Iris pigment epithelial cell (primary cell): ENCODE data around the gene CELSR2.
"Not testable (repeated sequence)": the region's sequence is repeated elsewhere in the genome, so short reads cannot be mapped to it uniquely, and the experiment has no call there.

Experiments
- DNase-seq: peaks from one replicate; pipeline ENCODE4 v3.0.0-alpha.2; 2011; ENCODE audit warnings: low read depth

The CELSR2 gene, protein sequence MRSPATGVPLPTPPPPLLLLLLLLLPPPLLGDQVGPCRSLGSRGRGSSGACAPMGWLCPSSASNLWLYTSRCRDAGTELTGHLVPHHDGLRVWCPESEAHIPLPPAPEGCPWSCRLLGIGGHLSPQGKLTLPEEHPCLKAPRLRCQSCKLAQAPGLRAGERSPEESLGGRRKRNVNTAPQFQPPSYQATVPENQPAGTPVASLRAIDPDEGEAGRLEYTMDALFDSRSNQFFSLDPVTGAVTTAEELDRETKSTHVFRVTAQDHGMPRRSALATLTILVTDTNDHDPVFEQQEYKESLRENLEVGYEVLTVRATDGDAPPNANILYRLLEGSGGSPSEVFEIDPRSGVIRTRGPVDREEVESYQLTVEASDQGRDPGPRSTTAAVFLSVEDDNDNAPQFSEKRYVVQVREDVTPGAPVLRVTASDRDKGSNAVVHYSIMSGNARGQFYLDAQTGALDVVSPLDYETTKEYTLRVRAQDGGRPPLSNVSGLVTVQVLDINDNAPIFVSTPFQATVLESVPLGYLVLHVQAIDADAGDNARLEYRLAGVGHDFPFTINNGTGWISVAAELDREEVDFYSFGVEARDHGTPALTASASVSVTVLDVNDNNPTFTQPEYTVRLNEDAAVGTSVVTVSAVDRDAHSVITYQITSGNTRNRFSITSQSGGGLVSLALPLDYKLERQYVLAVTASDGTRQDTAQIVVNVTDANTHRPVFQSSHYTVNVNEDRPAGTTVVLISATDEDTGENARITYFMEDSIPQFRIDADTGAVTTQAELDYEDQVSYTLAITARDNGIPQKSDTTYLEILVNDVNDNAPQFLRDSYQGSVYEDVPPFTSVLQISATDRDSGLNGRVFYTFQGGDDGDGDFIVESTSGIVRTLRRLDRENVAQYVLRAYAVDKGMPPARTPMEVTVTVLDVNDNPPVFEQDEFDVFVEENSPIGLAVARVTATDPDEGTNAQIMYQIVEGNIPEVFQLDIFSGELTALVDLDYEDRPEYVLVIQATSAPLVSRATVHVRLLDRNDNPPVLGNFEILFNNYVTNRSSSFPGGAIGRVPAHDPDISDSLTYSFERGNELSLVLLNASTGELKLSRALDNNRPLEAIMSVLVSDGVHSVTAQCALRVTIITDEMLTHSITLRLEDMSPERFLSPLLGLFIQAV (N-terminal part only)

DNA sequence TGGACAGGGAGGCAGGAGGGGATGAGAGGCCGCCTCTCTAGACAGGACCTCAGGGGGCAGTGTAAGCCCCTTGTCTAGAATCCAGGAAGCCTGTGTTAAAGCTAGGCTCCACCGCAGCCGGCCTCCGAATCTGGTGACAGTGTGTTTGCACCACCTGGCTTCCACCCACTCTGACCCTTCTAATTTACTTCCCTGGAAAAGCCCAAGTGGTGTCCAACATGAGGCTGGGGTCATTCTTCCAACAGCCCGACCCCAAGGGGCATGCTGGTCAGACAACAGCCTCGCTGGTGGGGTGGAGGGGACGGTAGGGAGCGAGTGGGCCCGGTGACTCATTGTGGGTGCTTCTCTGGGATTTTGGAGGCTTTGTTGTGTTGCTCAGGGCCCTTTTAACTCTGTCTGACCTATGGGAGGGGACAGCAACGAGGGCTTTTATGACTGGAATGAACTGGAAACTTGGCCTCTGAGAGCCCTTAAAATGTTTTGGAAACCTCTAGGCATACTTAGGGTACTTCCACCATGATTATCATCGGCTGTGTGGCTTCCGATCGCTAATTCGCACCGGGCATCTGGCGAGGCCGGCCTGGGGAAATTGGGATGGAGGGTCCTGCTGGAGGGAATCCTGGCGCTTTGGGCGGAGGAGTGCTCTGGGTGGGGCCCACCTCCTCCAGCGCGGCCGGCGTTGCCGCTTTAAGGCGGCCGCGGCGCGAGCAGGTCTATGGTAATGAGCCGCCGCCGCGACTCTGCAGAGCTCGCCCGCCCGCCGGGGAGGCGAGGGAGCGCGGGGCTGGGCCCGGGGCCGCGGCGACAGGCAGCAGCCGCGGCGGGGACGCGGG is at the start of gene CELSR2:
Gene CELSR2 (plus strand): TSS at position 743 of the 833 bp plus-strand sequence. CDS start 541 bp downstream, outside the sequence.
- peak; percentile 58 for DNase-seq

DNA sequence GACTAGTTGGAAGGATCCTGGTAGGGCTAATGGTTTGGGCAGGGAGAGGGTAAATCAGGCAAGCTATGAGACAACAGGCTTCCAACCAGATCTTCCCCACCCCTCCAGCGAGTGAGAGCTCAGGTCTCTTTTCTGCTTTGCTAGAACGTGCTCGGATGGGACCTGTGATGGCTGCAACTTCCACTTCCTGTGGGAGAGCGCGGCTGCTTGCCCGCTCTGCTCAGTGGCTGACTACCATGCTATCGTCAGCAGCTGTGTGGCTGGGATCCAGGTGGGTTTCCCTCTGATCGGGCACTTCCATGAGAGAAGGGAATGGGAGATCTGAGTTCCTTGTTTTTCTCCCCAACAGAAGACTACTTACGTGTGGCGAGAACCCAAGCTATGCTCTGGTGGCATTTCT is 49.6 kb upstream of the CELSR2 start:
- DNase-seq, result no peak

DNA sequence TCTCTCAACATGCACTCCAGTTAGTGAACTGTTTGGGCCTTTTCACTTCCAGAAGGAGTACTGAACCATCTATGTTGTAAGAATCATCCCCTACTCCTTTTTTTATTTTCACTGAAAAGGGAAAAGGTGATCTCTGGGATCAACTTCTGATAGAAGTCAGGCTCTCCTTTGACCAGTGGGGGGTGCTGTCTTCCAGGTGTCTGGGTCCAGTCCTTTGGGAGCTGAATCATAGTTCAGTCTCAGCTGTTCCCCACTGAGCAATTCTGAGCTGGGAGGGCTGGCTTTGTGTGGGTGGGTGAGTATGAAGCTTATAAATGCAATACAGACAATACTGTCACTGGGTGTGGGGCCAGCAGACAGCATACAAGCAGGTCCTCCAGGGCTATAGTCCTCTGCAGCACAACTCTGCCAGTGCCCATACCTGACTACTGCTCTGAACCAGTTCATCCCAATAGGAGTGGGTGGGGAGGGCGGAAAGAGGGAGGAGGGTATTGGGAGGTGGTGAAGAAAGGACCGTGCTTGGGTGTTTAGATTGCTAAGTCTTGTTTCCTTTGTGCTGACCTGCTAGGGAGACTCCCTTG is 48.1 kb upstream of the CELSR2 start:
- peak; percentile 91 for DNase-seq

DNA sequence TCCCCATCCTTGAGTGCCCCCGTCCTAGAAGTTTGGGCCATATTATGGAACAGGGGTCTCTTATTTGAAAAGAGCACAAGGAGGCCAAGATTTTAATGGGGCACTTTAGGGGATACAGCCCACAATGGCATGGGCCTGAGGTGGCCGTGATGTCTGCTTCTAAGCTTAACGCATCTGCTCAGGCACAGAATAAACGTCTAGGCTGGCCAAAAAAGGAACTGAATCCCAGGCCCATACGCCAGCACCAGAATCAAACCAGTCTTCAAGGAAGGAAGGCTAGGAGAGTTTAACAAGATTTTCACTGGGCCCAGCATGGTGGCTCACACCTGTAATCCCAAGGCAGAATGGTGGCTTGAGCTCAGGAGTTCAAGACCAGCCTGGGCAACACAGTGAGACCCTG is 44.9 kb upstream of the CELSR2 start:
- no peak for DNase-seq

DNA sequence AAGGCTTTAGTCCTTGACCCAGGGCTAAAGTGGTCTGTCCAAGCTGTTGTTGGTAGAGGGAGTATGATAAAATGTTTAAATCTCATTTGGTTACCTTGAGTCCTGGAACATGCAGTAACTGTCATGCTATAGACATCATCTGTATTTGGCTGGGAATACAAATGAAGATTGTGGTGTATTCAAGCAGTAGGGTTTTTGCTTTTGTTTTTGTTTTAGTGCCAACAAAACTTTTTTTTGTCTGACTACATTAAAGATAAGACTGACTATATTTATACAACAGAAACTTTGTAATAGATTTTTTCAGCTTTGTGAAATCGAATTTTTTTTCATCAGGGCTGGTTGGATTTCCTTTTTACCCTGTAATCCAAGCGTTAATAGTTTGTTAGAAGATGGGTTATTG is 43.0 kb upstream of the CELSR2 start:
- no peak for DNase-seq

DNA sequence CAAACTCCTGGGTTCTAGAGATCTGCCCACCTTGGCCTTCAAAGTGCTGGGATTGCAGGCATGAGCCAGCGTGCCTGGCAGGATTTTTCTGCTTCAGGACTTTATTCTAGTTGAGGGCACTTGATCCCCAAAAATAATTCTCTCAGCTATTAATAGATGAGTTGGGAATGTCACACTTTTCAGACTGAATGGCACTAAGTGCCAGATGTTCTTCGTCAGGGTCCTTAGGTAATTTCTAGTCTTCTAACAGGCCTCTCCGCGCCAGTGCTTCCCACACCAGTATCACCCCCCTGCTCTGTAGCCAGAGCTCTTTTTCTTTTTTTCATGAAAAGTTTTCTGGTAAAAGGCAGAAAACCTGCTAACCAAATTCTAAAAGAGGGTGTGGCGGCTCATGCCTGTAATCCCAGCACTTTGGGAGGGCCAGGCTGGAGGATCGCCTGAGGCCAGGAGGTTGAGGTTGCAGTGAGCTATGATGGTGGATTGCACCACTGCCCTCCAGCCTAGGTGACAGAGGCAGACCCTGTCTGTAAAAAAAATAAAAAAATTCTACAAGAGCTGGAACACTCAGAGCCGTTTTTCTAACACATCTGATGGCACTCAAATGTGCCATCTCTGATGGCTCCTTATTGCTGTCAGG is 41.8 kb upstream of the CELSR2 start:
- no peak for DNase-seq

DNA sequence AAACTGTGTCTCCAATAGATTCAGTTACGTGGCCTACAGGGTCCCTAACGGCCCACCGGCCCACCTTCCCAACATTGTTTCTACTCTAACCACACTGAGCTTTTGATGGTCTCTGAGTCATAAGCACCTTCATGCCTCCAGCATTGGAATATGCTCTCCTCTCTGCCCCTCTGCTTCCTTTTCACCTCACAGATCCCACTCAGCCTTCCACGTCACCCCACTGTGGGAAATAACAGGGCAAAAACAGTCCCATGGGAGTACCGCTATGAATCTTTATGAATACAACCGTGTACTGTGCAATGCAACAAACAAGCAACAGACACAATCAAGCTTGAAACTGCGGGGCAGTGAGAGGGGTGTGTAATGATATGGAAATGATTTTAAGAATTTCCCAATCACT is 40.9 kb upstream of the CELSR2 start:
- no peak for DNase-seq

DNA sequence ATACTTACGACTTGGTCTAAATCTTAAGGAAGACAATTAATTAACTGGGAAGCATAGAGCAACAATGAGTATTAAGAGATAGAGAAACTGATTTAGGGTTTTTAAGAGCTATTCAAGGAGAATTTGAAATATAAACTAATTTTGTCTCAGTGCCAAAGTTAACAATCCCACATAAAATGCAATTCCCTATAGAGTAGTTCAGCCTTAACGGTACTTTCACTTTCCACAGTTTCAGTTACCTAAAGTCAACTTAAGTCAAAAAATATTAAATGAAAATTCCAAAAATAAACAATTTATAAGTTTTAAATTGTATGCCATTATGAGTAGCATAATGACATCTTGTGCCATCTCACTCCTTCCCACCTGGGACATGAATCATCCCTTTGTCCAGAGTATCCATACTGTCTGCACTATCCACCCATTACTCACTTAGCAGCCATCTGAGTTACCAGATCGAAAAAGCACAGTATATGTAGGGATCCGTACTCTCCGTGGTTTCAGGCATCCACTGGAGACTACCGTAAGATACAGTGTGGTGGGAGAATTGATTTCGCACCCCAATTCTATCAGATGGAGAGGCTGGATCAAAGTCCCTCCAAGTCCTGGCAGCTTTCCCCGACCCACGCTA is 40.4 kb upstream of the CELSR2 start:
- no peak for DNase-seq

DNA sequence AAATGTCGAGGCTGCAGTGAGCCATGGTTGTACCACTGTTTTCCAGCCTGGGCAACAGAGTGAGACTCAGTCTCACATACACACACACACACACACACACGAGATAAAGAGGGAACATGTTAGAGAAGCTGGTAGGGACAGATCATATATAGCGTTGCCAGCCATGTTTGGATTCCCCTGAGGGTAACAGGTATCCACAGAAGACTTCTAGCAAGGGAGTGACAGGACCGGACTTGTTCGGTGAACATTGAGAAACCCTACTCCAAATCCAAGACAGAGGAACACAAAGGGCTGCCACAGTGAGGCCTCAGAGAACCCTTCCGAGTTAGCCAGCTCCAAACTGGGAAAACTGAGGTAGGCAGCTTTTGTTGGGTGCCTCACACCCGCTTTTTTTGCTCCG is 39.3 kb upstream of the CELSR2 start:
- DNase-seq, result no peak

DNA sequence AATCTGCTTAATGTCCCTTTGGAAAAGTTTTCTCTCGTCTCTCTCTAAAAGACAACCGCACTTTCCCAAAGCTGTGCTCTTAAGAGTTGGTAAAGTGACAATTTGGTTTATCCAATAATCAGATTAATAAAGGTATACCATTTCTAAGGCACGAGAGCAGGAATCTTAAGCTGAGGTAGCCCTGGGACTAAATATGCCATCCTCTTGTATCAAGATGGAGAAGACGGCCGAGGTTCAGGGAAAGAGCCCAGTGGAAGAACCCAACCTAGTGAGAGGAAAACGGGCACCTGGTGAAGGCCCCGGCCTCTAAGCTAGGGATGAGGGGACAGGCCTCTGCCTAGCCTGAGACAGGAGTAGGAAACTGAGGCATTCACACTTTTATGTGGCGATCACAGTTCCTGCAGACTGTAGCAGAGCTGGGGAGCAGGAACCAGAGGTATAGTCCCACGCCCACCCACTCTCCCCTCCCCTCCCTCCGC is 36.0 kb upstream of the CELSR2 start:
- no peak for DNase-seq

DNA sequence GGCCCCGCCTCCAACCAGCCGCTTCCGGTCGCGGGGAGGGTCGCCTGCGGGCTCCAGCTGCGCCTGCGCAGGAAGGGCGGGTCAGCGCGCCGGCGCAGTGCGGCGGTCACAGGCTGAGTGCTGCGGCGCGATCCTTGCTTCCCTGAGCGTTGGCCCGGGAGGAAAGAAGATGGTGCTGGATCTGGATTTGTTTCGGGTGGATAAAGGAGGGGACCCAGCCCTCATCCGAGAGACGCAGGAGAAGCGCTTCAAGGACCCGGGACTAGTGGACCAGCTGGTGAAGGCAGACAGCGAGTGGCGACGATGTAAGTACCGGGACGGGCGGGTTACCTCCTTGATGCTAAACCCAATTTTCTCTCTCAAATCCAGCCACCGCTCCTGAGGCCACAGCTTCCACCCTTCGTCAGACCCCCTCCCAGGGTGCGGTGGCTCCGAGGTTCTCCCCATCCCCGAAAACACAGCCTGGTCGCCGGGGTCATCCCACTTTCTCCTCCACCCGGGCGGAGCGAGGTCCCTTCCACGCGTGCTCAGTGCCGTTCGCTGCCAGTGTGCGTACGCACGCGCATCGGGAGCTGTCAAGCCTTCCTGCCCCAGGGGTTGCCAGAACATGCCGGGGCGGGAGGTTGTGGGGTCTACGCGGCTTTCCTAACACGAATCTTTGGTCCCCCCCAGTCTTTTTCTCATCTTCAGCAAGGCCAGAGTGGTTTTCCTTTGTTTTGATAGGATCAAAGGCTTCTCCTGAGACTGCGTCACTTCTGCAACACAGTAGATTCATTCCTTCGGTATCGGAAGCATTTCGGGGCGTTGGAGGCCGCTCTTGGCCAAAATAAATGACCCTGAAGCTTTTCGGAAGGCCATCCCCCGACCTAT is 35.3 kb upstream of the CELSR2 start, which contains the start of gene SARS1:
Gene SARS1 (plus strand): TSS at position 95 of the 870 bp plus-strand sequence. CDS start 75 bp downstream, at position 170.
- peak; percentile 79 for DNase-seq

DNA sequence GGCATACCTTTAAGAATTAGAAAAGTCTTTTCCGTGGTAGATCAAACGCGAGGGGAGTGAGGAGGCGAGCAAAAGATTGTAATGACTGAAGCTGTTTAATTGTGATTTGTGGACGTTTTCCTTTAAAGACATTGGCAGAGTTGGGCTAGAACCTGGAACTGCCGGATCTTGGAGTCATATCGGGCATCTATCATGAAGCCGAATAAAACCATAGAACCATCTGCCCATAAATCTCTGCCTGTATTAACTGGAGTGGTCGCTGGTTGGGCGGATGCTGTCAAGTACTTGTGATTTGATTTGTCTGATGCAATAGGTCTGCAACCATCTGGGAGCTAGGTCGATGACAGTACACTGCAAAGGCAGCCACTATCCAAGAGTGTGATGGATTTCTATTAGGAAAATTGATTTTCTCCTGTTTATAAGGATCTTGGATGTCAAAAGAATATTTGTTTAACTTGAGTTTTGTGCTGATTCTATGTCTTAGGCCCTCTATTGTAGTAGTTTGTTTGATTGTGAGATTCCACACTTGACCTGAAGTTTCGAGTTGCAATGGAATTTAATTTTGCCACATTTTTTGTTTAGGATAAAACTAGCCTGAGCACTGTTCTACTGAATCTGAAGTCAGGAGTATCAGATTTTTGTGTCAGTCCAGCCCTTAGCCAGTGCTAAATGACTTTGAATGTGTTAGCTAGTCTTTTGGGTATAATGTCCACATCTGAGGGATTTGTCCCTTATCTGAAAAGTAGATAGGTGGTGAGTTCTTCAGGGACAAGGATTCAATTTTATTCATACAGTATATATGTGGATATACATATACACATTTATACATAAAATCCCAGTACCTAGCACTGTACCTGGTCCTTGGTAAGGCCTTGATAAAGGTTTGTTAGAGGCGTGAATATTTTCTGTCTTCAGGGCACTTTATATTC is 34.4 kb upstream of the CELSR2 start:
- peak; percentile 91 for DNase-seq

DNA sequence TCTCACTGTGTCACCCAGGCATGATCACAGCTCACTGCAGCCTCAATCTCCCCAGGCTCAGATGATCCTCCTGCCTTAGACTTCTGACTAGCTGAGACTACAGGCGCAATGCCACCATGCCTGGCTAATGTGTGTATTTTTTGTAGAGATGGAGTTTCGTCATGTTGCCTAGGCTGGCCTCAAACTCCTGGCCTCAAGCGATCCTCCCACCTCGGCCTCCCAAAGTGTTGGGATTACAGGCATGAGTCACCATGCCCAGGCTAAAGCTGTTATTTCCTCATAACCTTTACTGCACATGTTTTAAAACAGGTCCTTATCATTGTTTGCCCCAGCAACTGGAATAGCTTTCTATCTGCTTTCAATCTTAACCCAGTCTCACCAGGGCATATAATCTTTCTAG is 32.7 kb upstream of the CELSR2 start:
- DNase-seq, result peak; percentile 10

DNA sequence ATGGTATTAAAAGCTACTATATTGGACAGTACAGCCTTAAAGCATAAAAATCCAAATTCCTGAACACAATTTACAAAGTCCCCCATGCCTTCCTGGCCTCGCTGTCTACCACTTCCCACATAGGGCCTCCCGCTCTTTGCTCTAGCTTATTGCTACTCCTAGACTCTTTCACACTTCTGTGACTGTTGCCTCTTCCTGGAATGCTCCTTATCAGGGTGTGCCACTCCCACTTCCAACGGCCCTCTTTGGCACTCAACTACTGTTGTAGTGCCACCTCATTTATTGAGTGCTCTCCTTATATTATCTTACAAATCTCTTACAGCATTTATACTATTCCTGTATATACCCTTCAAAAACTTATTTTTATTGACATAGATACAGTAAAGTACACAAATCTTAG is 30.8 kb upstream of the CELSR2 start:
- no peak for DNase-seq

DNA sequence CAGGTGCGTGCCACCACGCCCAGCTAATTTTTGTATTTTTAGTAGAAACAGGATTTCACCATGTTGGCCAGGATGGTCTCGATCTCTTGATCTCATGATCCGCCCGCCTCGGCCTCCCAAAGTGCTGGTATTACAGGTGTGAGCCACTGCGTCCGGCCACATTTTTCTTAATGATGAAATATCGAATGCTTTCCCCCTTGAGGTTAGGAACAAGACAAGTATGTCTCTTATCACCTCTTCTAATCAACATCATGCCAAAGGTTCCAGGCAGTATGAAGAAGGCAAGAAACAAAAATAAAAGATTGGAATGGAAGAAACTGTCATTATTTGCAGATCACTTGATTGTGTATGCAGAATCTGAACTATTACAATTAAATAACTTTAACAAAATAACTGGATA is 28.1 kb upstream of the CELSR2 start:
- not testable (repeated sequence) for DNase-seq

DNA sequence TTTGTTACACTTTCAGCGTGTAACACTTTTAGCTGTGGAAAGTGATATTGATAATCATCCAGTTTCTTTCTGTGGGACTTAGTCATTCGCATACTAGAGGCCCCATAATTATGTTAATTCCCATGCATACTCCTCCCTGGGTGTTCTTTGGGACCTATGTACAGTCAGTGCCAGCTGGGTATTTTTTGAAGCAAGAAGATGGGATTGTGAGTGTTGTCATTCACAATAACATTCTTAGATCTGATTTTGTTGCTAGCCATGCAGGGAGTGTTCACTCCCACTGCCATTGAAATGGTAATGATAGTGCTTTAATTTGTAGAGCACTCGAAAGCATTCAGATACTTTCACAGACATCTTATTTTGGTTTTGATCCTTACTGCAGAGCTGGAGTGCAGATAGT is 24.0 kb upstream of the CELSR2 start:
- no peak for DNase-seq

DNA sequence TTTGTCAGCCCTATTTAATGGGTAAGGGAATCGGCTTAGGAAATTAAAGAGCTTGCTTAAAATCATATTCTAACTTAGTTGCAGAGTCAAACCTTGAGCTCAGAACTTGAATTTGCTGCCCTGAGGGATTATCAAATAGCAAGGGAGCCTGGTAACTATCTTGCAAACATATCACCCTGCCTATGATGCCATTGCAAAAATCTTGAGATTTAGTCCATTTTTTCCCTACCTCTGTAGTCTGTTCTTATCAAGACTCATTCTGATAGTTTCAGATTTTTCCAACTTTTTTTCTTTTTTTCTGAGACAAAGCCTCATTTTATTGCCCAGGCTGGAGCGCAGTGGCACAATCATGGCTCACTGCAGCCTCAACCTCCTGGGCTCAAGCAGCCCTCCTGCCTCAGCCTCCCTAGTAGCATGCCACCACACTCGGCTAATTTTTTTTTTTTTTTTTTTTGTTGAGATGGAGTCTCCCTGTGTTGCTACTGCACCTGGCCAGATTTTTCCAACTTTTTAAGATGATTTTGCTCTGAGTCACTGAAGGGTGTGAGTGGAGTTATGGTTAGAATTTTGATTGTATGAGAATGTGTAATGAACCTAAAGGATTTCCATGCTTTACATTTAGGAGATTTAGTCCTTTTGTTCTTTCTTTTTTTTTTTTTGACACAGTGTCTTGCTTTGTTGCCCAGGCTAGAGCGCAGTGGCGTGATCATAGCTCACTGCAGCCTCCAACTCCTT is 23.5 kb upstream of the CELSR2 start:
- no peak for DNase-seq
